Tibial nerve (tissue), 4 donors: ENCODE data around the gene C16orf74. TPM values are rescaled to one million over a fixed set of nuclear protein-coding genes. Genes with fewer than 3 reads are reported as not detected.

Source experiments
- DNase-seq, 2 donors: peaks; one replicate each; pipeline ENCODE4 v3.0.0-alpha.2; 2019; ENCODE audit warnings: low spot score in 2 of 2
- H3K27ac ChIP-seq, 4 donors: fragments of 200-600 bp; sonication (generic) in 3 of 4; one replicate each; pipeline ENCODE4 v1.5.1; 2017 to 2019; ENCODE audit warnings: mild to moderate bottlenecking in 1 of 4
- H3K27me3 ChIP-seq, 2 donors: fragments of 200-600 bp; sonication (generic) in 1 of 2; one replicate each; pipeline versions ENCODE4 v1.5.1 to v1.6.0; 2017 to 2019
- H3K36me3 ChIP-seq, 3 donors: fragments of 200-600 bp; sonication (generic); one replicate each; pipeline ENCODE4 v1.5.1; 2018 to 2019
- H3K4me1 ChIP-seq, 4 donors: fragments of 200-600 bp; sonication (generic) in 3 of 4; one replicate each; pipeline ENCODE4 v1.5.1; 2017 to 2019
- H3K4me3 ChIP-seq, 4 donors: fragments of 200-600 bp; sonication (generic) in 3 of 4; one replicate each; pipeline ENCODE4 v1.5.1; 2017 to 2019; ENCODE audit warnings: mild to moderate bottlenecking in 1 of 4, moderate library complexity in 1 of 4
- H3K9me3 ChIP-seq, 4 donors: fragments of 200-600 bp; sonication (generic) in 3 of 4; one replicate each; pipeline ENCODE4 v1.5.1; 2017 to 2019
- EP300 ChIP-seq, 2 donors: sonication (generic); formaldehyde crosslinking; IDR thresholded peaks; one replicate each; pipeline ENCODE4 v1.6.1; 2017; ENCODE audit warnings: antibody characterized with exemption in 2 of 2, mild to moderate bottlenecking in 1 of 2
- POLR2A ChIP-seq, 2 donors: fragments of 450-650 bp; IDR thresholded peaks; one replicate each; pipeline ENCODE4 v1.6.1; 2017; ENCODE audit warnings: antibody characterized with exemption in 2 of 2, mild to moderate bottlenecking in 2 of 2, moderate library complexity in 2 of 2
- WGBS, 2 donors: methylation state at CpG; one replicate each; pipeline ENCODE4 v1.1.5; 2018; 5-methylcytosine and 5-hydroxymethylcytosine counted together
- total RNA-seq, 4 donors: library from RNA; depleted of rRNA; stranded (reverse); fragments of >200 nt; gene quantifications; one replicate each; pipeline ENCODE4 v1.1.0, GENCODE V29; 2016
- TF ChIP-seq, protein P1 (sequence below), 5 experiments: fragments of 200-600 bp in 3 of 5; fragments of 450-650 bp in 2 of 5; sonication (generic) in 3 of 5; IDR thresholded peaks; one replicate each; pipeline ENCODE4 v1.5.1; 2016 to 2019; ENCODE audit warnings: antibody characterized with exemption in 5 of 5, mild to moderate bottlenecking in 3 of 5, moderate library complexity in 2 of 5

The C16orf74 gene
- total RNA-seq, 4 donors from 2014 or later: 1.5 to 2.5 TPM; not detected in 2

DNA sequence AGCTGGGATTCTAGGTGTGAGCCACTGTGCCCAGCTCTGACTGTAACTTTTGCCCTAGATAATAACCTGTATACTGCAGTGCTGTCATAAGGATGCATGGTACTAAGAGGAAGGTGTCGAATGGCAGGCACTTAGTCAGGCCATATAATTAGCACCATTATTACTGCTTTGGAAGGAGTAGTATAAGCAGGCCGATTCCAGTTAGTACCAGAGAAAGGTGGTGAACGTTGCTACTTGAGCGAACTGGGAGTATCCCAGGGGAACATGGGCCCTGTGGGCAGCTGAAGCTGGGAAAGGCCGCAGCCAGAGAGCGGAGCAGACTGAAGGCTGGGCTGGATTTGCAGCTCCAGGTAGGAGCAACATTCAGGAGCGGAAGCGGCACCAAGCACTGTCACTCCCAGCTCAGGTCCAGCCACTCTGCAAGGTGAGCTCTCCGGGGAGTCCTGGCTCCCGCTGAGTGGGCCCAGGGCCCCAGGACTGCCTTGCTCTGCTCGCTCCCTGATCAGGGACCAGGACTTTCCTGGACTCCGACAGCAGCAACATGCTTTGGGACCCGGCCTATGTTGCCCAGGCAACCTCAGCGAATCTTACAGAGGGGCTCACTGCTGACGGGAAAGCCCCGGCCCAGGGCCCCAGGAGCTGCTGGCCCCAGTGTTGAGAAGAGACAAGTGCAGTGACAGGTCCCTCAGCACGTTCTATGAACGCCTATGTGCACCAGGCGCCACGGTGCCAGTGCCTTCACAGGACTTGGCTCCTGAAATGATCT, 28.6 kb downstream of the C16orf74 start:
- peaks cover 0 to 10% (median 4%) of the 10 kb centered on the region in 4 donors for H3K4me1 ChIP-seq
- H3K27ac ChIP-seq: no peak overlapping the region
- no peak overlapping the region for H3K4me3 ChIP-seq
- no peaks in the 10 kb centered on the region for H3K9me3 ChIP-seq
- no peak for DNase-seq
- H3K36me3 ChIP-seq: no peaks in the 10 kb centered on the region
- WGBS, 2 donors: 85% methylated on average over 19 to 20 of the region's 20 CpGs
- TF ChIP-seq EP300 (IDR thresholded peaks at IDR 0.05) (no peak), POLR2A (IDR thresholded peaks at IDR 0.05) (no peak)
- TF ChIP-seq, protein P1, sequence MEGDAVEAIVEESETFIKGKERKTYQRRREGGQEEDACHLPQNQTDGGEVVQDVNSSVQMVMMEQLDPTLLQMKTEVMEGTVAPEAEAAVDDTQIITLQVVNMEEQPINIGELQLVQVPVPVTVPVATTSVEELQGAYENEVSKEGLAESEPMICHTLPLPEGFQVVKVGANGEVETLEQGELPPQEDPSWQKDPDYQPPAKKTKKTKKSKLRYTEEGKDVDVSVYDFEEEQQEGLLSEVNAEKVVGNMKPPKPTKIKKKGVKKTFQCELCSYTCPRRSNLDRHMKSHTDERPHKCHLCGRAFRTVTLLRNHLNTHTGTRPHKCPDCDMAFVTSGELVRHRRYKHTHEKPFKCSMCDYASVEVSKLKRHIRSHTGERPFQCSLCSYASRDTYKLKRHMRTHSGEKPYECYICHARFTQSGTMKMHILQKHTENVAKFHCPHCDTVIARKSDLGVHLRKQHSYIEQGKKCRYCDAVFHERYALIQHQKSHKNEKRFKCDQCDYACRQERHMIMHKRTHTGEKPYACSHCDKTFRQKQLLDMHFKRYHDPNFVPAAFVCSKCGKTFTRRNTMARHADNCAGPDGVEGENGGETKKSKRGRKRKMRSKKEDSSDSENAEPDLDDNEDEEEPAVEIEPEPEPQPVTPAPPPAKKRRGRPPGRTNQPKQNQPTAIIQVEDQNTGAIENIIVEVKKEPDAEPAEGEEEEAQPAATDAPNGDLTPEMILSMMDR (IDR thresholded peaks at IDR 0.05): no peak
- H3K27me3 ChIP-seq: no peaks in the 10 kb centered on the region

DNA sequence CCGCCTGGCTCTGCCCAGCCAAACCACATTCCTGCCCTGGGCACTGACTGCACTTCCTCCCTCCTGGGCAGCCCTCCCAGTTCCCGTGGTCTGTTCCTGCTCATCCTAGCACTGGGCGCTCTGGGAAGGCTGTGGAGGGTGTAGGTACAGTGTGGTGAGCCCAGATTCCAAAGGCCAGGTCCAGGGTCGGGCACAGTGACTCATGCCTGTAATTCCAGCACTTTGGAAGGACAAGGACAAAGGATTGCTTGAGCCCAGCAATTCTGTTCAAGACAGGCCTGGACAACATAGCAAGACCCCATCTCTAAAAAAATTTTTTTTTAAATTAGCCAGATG, 30.6 kb downstream of the C16orf74 start:
- Histone ChIP-seq H3K36me3 (no peaks in the 10 kb centered on the region), H3K9me3 (no peaks in the 10 kb centered on the region), H3K27ac (no peak overlapping the region), H3K4me3 (no peak overlapping the region), H3K27me3 (peaks cover 0 to 2% of the 10 kb centered on the region in 2 donors), H3K4me1 (peaks cover 0 to 30% (median 11%) of the 10 kb centered on the region in 4 donors)
- TF ChIP-seq, protein P1 (IDR thresholded peaks at IDR 0.05): no peak
- no peak for TF ChIP-seq EP300 (IDR thresholded peaks at IDR 0.05)
- no peak for TF ChIP-seq POLR2A (IDR thresholded peaks at IDR 0.05)
- 90 to 92% methylated on average over 4 of the region's 4 CpGs for WGBS, 2 donors
- DNase-seq: no peak

DNA sequence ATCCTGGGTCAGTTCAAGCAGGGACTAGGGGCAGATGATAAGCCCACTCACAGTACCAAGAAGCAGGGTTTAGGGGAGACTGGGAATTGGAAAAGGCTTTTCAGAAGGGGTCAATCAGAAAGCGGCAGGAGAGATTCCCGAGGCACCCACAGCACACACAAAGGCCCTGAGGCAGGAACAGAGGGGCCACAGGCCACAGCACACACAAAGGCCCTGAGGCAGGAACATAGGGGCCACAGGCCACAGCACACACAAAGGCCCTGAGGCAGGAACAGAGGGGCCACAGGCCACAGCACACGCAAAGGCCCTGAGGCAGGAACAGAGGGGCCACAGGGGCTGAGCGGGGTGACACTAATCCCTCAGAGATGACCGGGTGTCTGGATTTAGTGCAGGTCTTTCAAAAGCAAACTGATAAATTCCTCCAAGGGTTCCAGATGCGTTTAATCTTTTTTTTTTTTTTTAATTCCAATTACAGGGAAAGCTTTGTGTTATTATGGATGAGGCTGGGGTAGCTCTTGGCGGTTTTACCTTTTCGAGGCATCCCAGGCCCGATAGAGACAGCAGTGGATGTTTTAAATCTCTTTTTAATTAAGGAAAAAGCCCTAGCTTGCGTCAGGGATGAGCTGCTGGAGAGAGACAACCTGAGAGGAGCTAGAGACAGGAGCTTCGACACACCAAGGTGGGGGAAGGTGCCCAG, 31.1 kb downstream of the C16orf74 start:
- no peak for TF ChIP-seq EP300 (IDR thresholded peaks at IDR 0.05)
- no peak for TF ChIP-seq POLR2A (IDR thresholded peaks at IDR 0.05)
- TF ChIP-seq, protein P1 (IDR thresholded peaks at IDR 0.05): no peak
- 89 to 91% methylated on average over 11 of the region's 11 CpGs for WGBS, 2 donors
- no peak for DNase-seq

DNA sequence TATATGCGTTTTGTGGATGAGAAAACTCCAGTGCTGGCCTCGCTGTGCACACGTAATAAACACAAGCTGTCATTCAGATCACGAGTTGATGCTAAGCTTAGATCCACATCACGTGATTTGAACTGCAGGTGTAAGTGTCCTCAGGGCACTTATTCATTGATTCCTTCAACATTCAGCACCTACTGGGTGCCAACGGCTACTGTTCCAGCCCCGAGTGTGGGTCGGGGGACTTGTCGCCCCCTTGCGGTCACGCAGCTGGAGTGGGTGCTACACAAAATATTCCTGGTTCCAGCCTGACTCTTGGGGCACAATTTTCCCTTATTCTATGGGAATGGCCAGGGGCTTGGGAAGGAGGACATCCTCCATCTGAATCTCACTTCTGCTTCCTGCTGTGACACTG, 32.2 kb downstream of the C16orf74 start:
- Histone ChIP-seq H3K9me3 (no peaks in the 10 kb centered on the region), H3K4me1 (peaks cover 0 to 32% (median 11%) of the 10 kb centered on the region in 4 donors), H3K27me3 (peaks cover 0 to 2% of the 10 kb centered on the region in 2 donors), H3K4me3 (no peak overlapping the region), H3K36me3 (no peaks in the 10 kb centered on the region), H3K27ac (no peak overlapping the region)
- WGBS, 2 donors: 46% methylated on average over 11 of the region's 11 CpGs
- DNase-seq: no peak
- TF ChIP-seq EP300 (IDR thresholded peaks at IDR 0.05): no peak
- TF ChIP-seq, protein P1 (IDR thresholded peaks at IDR 0.05): peak in 3 of 5 experiments; percentile 16 to 31 (median 19)

More for the DNA sequence above, 31.1 kb downstream of the C16orf74 start:
- Histone ChIP-seq H3K4me3 (no peak overlapping the region), H3K27ac (no peak overlapping the region), H3K27me3 (peaks cover 0 to 2% of the 10 kb centered on the region in 2 donors), H3K36me3 (no peaks in the 10 kb centered on the region), H3K4me1 (peaks cover 0 to 32% (median 11%) of the 10 kb centered on the region in 4 donors), H3K9me3 (no peaks in the 10 kb centered on the region)

DNA sequence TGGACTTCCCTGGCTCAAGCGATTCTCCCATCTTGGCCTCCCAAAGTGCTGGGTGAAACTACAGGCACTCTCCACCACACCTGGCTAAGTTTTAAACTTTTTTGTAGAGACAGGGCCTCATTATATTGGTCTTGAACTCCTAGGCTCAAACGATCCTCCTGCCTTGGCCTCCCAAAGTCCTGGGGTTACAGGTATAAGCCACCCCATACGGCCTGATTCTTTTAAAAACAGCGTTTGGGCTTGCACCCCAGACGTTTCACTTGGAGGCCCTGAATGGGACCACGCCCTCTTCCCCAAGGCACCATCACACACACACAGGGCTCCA, 32.8 kb downstream of the C16orf74 start:
- DNase-seq: no peak
- Histone ChIP-seq H3K4me1 (peaks cover 0 to 32% (median 11%) of the 10 kb centered on the region in 4 donors), H3K27me3 (peaks cover 0 to 2% of the 10 kb centered on the region in 2 donors), H3K4me3 (no peak overlapping the region), H3K27ac (no peak overlapping the region), H3K36me3 (no peaks in the 10 kb centered on the region), H3K9me3 (no peaks in the 10 kb centered on the region)
- WGBS, 2 donors: 34 to 38% methylated on average over 6 of the region's 6 CpGs
- TF ChIP-seq, protein P1 (IDR thresholded peaks at IDR 0.05): no peak
- TF ChIP-seq EP300 (IDR thresholded peaks at IDR 0.05): no peak
